Keratinocyte (primary cell): Measurements from ENCODE around the gene ANKRD6. TPM values are rescaled to one million over a fixed set of nuclear protein-coding genes. Genes with fewer than 3 reads are reported as not detected.

Experiments
- DNase-seq: peaks from one replicate; pipeline ENCODE4 v3.0.0-alpha.2; 2011; ENCODE audit warnings: low read depth, missing footprints, low spot score
- FAIRE-seq: peaks from 2 replicates; lab custom pipeline; 2011; peaks lifted over from hg19 to GRCh38; lab: Jason Lieb, UNC
- H2AFZ ChIP-seq: 2 replicates; pipeline ENCODE4 v1.6.0; 2012; ENCODE audit warnings: low read length, control low read depth, inconsistent platforms; ENCODE audit not compliant: control insufficient read depth
- H3K27ac ChIP-seq: 2 replicates; pipeline ENCODE4 v1.5.1; 2011; ENCODE audit warnings: low read length; ENCODE audit not compliant: control insufficient read depth, insufficient read depth
- H3K27me3 ChIP-seq: 3 replicates; pipeline ENCODE4 v1.6.0; 2011; ENCODE audit warnings: low read length; ENCODE audit not compliant: control insufficient read depth, insufficient read depth; ENCODE audit errors: extremely low read depth
- H3K36me3 ChIP-seq, 2 experiments: 2 replicates in 1 of 2; 3 replicates in 1 of 2; pipeline ENCODE4 v1.5.1; 2011; ENCODE audit warnings: low read length in 2 of 2, mild to moderate bottlenecking in 1 of 2; ENCODE audit not compliant: control insufficient read depth in 2 of 2, insufficient read depth in 2 of 2; ENCODE audit errors: extremely low read depth in 1 of 2
- H3K4me1 ChIP-seq: 3 replicates; pipeline ENCODE4 v1.5.1; 2011; ENCODE audit warnings: low read length; ENCODE audit not compliant: control insufficient read depth, insufficient read depth; ENCODE audit errors: extremely low read depth
- H3K4me2 ChIP-seq: 3 replicates; pipeline ENCODE4 v1.6.0; 2011; ENCODE audit warnings: low read depth, low read length; ENCODE audit not compliant: control insufficient read depth, insufficient read depth; ENCODE audit errors: extremely low read depth
- H3K4me3 ChIP-seq, 3 experiments: fragments of 200-600 bp in 1 of 3; sonication (generic) in 1 of 3; 2 replicates in 2 of 3; 3 replicates in 1 of 3; pipeline ENCODE4 v1.5.1; 2011 to 2016; ENCODE audit warnings: low read length in 3 of 3, mild to moderate bottlenecking in 3 of 3, control low read depth in 2 of 3, inconsistent platforms in 1 of 3, low read depth in 1 of 3, mixed read lengths in 1 of 3, mixed run types in 1 of 3, moderate library complexity in 1 of 3; ENCODE audit not compliant: control insufficient read depth in 2 of 3, insufficient read depth in 2 of 3; ENCODE audit errors: extremely low read depth in 1 of 3
- H3K79me2 ChIP-seq: 2 replicates; pipeline ENCODE4 v1.6.0; 2012; ENCODE audit warnings: low read length; ENCODE audit not compliant: control insufficient read depth, insufficient read depth
- H3K9ac ChIP-seq: 3 replicates; pipeline ENCODE4 v1.6.0; 2011; ENCODE audit warnings: low read length; ENCODE audit not compliant: control insufficient read depth, insufficient read depth; ENCODE audit errors: extremely low read depth
- H3K9me1 ChIP-seq: 3 replicates; pipeline ENCODE4 v1.6.0; 2011; ENCODE audit warnings: low read length; ENCODE audit not compliant: control insufficient read depth, insufficient read depth; ENCODE audit errors: extremely low read depth
- H3K9me3 ChIP-seq: 2 replicates; pipeline ENCODE4 v1.5.1; 2012; ENCODE audit warnings: low read depth, low read length; ENCODE audit not compliant: control insufficient read depth
- H4K20me1 ChIP-seq: 3 replicates; pipeline ENCODE4 v1.6.0; 2011; ENCODE audit warnings: low read length; ENCODE audit not compliant: control insufficient read depth, insufficient read depth; ENCODE audit errors: extremely low read depth
- CTCF ChIP-seq, 3 experiments: IDR thresholded peaks in 1 of 3; conservative IDR thresholded peaks in 1 of 3; optimal IDR thresholded peaks in 1 of 3; 2 replicates in 2 of 3; 3 replicates in 1 of 3; pipeline versions ENCODE3 to v1.5.1; 2011; ENCODE audit warnings: low read length in 3 of 3, mild to moderate bottlenecking in 3 of 3, moderate library complexity in 2 of 3, control low read depth in 1 of 3, inconsistent platforms in 1 of 3; ENCODE audit not compliant: insufficient read depth in 2 of 3; ENCODE audit errors: extremely low read depth in 1 of 3
- EZH2 ChIP-seq: IDR thresholded peaks from one replicate; pipeline ENCODE4 v1.6.1; 2012; ENCODE audit warnings: inconsistent platforms, mild to moderate bottlenecking, low read length, moderate library complexity
- dilution Hi-C: fragments of 300-500 bp; cut with MboI; formaldehyde crosslinking; loops from one replicate; pipeline ENCODE4 v1.7.0; 2020; ENCODE audit warnings: low sequenced_read_pairs; ENCODE audit not compliant: extremely low pct_ligation_motif_present
- polyA plus RNA-seq, 5 experiments: library from polyadenylated mRNA; depleted of rRNA in 3 of 5; stranded (reverse) in 3 of 5; stranded (forward) in 1 of 5; unstranded in 1 of 5; fragments of >200 nt; gene quantifications; 1 replicate in 1 of 5; 2 replicates in 3 of 5; 3 replicates in 1 of 5; pipeline versions ENCODE4 v1.2.1 to v1.2.3, GENCODE V29; 2011 to 2012; ENCODE audit warnings: missing spikeins in 2 of 5, low read depth in 1 of 5, low replicate concordance in 1 of 5

ANKRD6 gene
- polyA plus RNA-seq, 1 donor (not counting 4 experiments of a cell fraction or from before 2014, with no cell fraction given): 5.7 TPM

- TF ChIP-seq CTCF (optimal IDR thresholded peaks at IDR 0.05 in 1 of 3, IDR thresholded peaks at IDR 0.05 in 1 of 3, conservative IDR thresholded peaks at IDR 0.05 in 1 of 3; ENCODE audit: extremely low read depth in 1 of 3, insufficient read depth in 2 of 3, low read length in 3 of 3) (no peak), EZH2 (no peak)
- no peaks in the 10 kb centered on the region for H3K36me3 ChIP-seq
- peaks cover 6% of the 10 kb centered on the region for H3K27me3 ChIP-seq
- H3K4me2 ChIP-seq: no peak overlapping the region
- no peaks in the 10 kb centered on the region for H4K20me1 ChIP-seq
- H3K79me2 ChIP-seq: no peaks in the 10 kb centered on the region
- no peaks in the 10 kb centered on the region for H3K9me1 ChIP-seq
- no peak for DNase-seq
- FAIRE-seq: no peak
- no peak overlapping the region for H3K27ac ChIP-seq
- no peak overlapping the region for H2AFZ ChIP-seq
- H3K4me3 ChIP-seq: no peak overlapping the region
- H3K9me3 ChIP-seq: no peaks in the 10 kb centered on the region
- dilution Hi-C loops: loop anchor here (10.0 kb wide), 1 partner anchor 186 kb away; no protein-coding TSS in a partner anchor
- H3K4me1 ChIP-seq: peaks cover 5% of the 10 kb centered on the region
- H3K9ac ChIP-seq: no peak overlapping the region
Observed at GRCh38 chr6:89439014-89439413, 6.1 kb downstream of the ANKRD6 start.

- no peak overlapping the region for H3K9ac ChIP-seq
- no peak overlapping the region for H3K4me3 ChIP-seq
- no peaks in the 10 kb centered on the region for H4K20me1 ChIP-seq
- FAIRE-seq: no peak
- no peak overlapping the region for H3K27ac ChIP-seq
- peaks cover under 1% of the 10 kb centered on the region for H3K27me3 ChIP-seq
- no peaks in the 10 kb centered on the region for H3K36me3 ChIP-seq
- no peak for TF ChIP-seq CTCF (optimal IDR thresholded peaks at IDR 0.05 in 1 of 3, IDR thresholded peaks at IDR 0.05 in 1 of 3, conservative IDR thresholded peaks at IDR 0.05 in 1 of 3; ENCODE audit: extremely low read depth in 1 of 3, insufficient read depth in 2 of 3, low read length in 3 of 3)
- H3K4me2 ChIP-seq: no peak overlapping the region
- dilution Hi-C loops: no loop called here
- H2AFZ ChIP-seq: no peak overlapping the region
- H3K9me3 ChIP-seq: no peaks in the 10 kb centered on the region
- DNase-seq: no peak
- no peaks in the 10 kb centered on the region for H3K79me2 ChIP-seq
- H3K9me1 ChIP-seq: no peaks in the 10 kb centered on the region
- peaks cover 5% of the 10 kb centered on the region for H3K4me1 ChIP-seq
Observed at GRCh38 chr6:89440200-89440599, 7.2 kb downstream of the ANKRD6 start.
